ENCODE data around the gene RAMP2. TPM values are rescaled to one million over a fixed set of nuclear protein-coding genes. Genes with fewer than 3 reads are reported as not detected.
"Not testable (repeated sequence)": the region's sequence is repeated elsewhere in the genome, so short reads cannot be mapped to it uniquely, and the experiment has no call there.

RAMP2 gene
- total RNA-seq, 2 experiments from 2014 or later = not detected

- intact Hi-C loops (cut with DNase I, micrococcal nuclease) = loop anchor here in 1 of 2 experiments (5.0 kb wide), 1 partner anchor 424 kb away; the partner anchor contains the start of gene NBR1
- Mint-ChIP-seq H3K4me3 (no peak overlapping the region), H3K36me3 (ENCODE audit: low read depth) (peaks cover 2% of the 10 kb centered on the region), H3K27me3 (peaks cover 10% of the 10 kb centered on the region), H3K4me1 (peaks cover 16% of the 10 kb centered on the region), H3K27ac (no peak overlapping the region), H3K9me3 (ENCODE audit: low read depth) (peaks cover 2% of the 10 kb centered on the region)
- ChIA-PET POLR2A (no interaction called here), CTCF (interaction anchor here (0.6 to 1.7 kb wide), 4 partner anchors 11 to 200 kb away, joined by 3 to 5 read pairs (median 4); no protein-coding TSS in a partner anchor)
- no peak for DNase-seq
- ATAC-seq = no peak
Observed at GRCh38 chr17:42748202-42748907, 12.7 kb upstream of the RAMP2 start.

DNA sequence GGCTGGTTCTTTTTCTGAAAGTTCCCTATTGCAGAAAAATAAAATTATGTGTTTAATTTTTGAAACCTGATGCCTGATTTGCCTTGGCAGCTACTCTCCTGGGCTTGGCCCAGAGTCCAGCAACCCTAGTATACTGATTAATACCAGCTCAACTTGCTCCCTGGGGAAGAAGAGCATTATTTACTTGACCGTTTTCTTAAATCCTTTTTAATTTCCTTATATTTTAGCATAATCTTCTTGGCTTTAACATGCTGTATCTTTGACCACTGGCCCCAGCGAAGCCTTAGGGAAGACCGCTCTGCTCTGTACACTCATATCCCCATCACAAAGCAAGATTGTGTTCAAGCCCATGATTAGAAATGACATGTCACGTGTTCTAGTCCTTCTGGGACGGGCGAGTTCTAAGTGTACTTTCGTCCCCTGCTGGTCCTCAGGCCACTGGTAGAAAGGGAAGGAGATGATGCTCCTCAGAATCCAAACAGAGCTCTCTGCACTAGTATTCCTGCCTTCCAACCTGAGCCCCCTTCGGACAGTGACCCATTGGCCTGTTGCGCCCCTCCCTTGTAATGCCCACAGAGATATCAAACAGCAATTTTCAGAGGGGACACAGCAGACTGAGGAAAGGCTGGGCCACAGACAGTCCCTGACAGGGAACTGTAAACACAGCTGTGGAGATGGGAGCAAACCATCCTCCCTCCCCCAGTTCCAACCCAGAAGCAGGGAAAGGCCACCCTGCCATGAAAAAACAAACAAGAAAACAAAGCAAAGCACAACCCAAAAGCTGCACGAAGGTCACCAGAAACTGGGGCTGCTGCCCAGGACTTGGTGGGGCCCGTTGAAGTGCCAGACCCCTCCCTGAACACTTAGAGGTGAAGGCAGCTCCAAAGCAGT is 11.9 kb upstream of the RAMP2 start:
- H3K4me3 Mint-ChIP-seq = no peak overlapping the region
- ATAC-seq = no peak
- CTCF ChIA-PET = interaction anchor here (0.6 to 1.7 kb wide), 4 partner anchors 10 to 200 kb away, joined by 3 to 5 read pairs (median 4); no protein-coding TSS in a partner anchor
- peaks cover 2% of the 10 kb centered on the region for H3K36me3 Mint-ChIP-seq (ENCODE audit: low read depth)
- H3K27ac Mint-ChIP-seq = no peak overlapping the region
- H3K27me3 Mint-ChIP-seq = peaks cover 14% of the 10 kb centered on the region
- intact Hi-C loops (cut with DNase I, micrococcal nuclease) = loop anchor here in 1 of 2 experiments (5.0 kb wide), 1 partner anchor 423 kb away; the partner anchor contains the start of gene NBR1
- peaks cover 2% of the 10 kb centered on the region for H3K9me3 Mint-ChIP-seq (ENCODE audit: low read depth)
- POLR2A ChIA-PET = no interaction called here
- no peak for DNase-seq
- peaks cover 8% of the 10 kb centered on the region for H3K4me1 Mint-ChIP-seq

DNA sequence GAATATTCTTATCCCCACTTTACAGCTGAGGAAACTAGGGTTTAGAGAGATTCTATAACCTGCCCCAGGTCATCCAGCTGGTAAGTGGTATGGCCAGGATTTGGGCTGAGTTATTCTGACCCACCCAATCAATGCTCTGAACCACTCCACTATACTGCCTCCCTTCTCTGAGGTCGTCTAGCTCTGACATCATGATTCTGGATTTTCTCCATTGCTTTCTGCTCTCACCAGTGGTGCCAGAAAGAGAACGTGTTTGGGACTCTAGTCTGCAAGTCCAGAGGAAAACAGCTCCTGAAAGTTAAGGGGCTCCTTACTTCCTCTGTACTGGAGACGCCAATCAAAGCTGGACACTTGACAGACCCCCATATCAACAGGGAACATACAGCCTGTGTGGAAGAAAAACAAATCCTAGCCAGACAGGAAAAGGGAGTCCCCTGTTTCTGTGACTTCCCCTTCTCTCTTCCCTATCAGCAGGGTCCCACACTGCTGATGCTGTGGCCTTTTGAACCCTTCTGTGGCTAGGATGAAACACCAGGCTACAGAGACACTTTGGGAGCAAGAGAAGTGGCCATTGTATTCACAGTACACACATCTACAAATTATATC is 10.2 kb upstream of the RAMP2 start:
- ChIA-PET CTCF (interaction anchor here (0.6 to 1.4 kb wide), 5 partner anchors 13 to 173 kb away, joined by 3 to 5 read pairs (median 3); no protein-coding TSS in a partner anchor), POLR2A (no interaction called here)
- ATAC-seq (no peak), DNase-seq (no peak)
- no peak overlapping the region for H3K27ac Mint-ChIP-seq
- intact Hi-C loops (cut with DNase I, micrococcal nuclease) = no loop called here
- no peaks in the 10 kb centered on the region for H3K9me3 Mint-ChIP-seq (ENCODE audit: low read depth)
- peaks cover 20% of the 10 kb centered on the region for H3K27me3 Mint-ChIP-seq
- no peaks in the 10 kb centered on the region for H3K4me1 Mint-ChIP-seq
- no peak overlapping the region for H3K4me3 Mint-ChIP-seq
- no peaks in the 10 kb centered on the region for H3K36me3 Mint-ChIP-seq (ENCODE audit: low read depth)

DNA sequence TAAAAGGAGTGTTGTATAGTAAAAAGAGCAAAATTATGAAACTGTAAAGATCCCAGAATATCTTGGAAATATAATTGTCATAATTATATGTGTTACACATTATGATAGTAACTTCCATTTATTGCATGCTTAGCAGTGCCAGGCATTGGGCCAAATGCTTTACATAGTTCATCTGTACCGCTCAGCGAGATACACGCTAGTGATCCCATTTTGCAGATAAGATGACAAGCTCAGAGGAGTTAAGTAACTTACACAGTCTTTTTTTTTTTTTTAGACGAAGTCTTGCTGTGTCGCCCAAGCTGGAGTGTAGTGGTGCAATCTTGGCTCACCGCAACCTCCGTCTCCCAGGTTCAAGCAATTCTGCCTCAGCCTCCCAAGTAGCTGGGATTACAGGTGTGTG is 9.4 kb upstream of the RAMP2 start:
- POLR2A ChIA-PET = no interaction called here
- no peaks in the 10 kb centered on the region for H3K9me3 Mint-ChIP-seq (ENCODE audit: low read depth)
- H3K27me3 Mint-ChIP-seq = peaks cover 23% of the 10 kb centered on the region
- DNase-seq (no peak), ATAC-seq (no peak)
- intact Hi-C loops (cut with DNase I, micrococcal nuclease) = no loop called here
- H3K4me3 Mint-ChIP-seq = no peak overlapping the region
- CTCF ChIA-PET = interaction anchor here (0.6 kb wide), 1 partner anchor 63 kb away, joined by 3 read pairs; no protein-coding TSS in a partner anchor
- no peaks in the 10 kb centered on the region for H3K4me1 Mint-ChIP-seq
- H3K27ac Mint-ChIP-seq = no peak overlapping the region
- no peaks in the 10 kb centered on the region for H3K36me3 Mint-ChIP-seq (ENCODE audit: low read depth)

DNA sequence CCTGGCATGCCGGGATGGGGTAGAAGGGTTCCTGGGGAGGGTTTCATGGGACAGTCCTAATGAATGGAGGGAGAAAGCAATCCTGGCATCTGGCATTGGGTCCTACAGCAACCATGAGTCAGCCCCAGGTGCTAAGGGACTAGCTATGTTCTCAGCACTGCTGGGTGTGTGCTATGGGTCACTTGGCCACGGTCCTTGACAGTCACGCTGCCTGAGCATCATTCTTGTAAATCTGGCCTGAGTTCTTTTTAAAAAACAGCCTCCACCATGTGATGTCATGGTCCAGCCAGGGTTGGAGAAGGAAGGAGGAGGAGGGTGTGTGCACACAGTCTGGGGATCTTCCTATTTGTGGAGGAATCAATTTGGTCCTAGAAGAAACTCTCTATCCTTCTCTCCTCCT is 6.2 kb upstream of the RAMP2 start:
- Mint-ChIP-seq H3K4me3 (no peak overlapping the region), H3K27me3 (peaks cover 27% of the 10 kb centered on the region), H3K27ac (no peak overlapping the region), H3K36me3 (ENCODE audit: low read depth) (no peaks in the 10 kb centered on the region), H3K4me1 (peaks cover 2% of the 10 kb centered on the region), H3K9me3 (ENCODE audit: low read depth) (no peaks in the 10 kb centered on the region)
- POLR2A ChIA-PET = no interaction called here
- DNase-seq = no peak
- intact Hi-C loops (cut with DNase I, micrococcal nuclease) = no loop called here
- no peak for ATAC-seq
- CTCF ChIA-PET = interaction anchor here (0.7 to 1.8 kb wide), 3 partner anchors 9 to 818 kb away, joined by 3 to 6 read pairs (median 4); no protein-coding TSS in a partner anchor

GRCh38 chr17:42759982-42760651 is 910 bp upstream of the RAMP2 start:
- Mint-ChIP-seq H3K4me3 (no peak overlapping the region), H3K4me1 (peaks cover 11% of the 10 kb centered on the region), H3K27ac (no peak overlapping the region), H3K36me3 (ENCODE audit: low read depth) (no peaks in the 10 kb centered on the region), H3K27me3 (peaks cover 47% of the 10 kb centered on the region), H3K9me3 (ENCODE audit: low read depth) (no peaks in the 10 kb centered on the region)
- CTCF ChIA-PET = interaction anchor here (0.6 to 3.6 kb wide), 12 partner anchors 11 to 411 kb away, joined by 3 to 18 read pairs (median 3); partner anchors contain the start of genes BECN1 and PLEKHH3
- peak; percentile 64 for ATAC-seq
- intact Hi-C loops (cut with DNase I, micrococcal nuclease) = loop anchor here in 1 of 2 experiments (1.0 kb wide), 1 partner anchor 12 kb away; no protein-coding TSS in a partner anchor
- DNase-seq = no peak
- POLR2A ChIA-PET = interaction anchor here (1.2 to 1.5 kb wide), 2 partner anchors 13 to 182 kb away, joined by 5 to 10 read pairs; partner anchors contain the start of gene VPS25

DNA sequence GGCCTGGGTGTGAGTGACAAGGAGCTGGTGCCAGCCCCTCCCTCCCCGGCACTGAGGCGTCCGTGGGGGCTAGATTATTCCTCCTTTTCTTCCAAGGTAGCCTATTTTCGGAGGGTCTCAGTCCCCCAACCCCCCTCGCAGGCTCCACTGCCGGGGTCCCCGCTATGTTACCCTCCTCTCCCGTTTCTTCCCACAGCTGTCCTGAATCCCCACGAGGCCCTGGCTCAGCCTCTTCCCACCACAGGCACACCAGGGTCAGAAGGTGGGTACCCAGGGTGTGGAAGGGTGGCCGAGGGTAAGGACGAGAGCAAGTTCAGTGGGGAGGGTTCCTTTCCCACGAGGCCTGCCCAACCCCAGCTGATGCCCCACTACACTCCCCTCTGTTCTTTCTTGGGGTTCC is 611 bp downstream of the RAMP2 start:
- Mint-ChIP-seq H3K9me3 (ENCODE audit: low read depth) (no peaks in the 10 kb centered on the region), H3K36me3 (ENCODE audit: low read depth) (no peaks in the 10 kb centered on the region), H3K4me3 (no peak overlapping the region), H3K27me3 (peaks cover 43% of the 10 kb centered on the region), H3K4me1 (peaks cover 11% of the 10 kb centered on the region), H3K27ac (no peak overlapping the region)
- intact Hi-C loops (cut with DNase I, micrococcal nuclease) = loop anchor here in 1 of 2 experiments (2.0 kb wide), 1 partner anchor 17 kb away; the partner anchor contains the start of gene EZH1
- DNase-seq (no peak), ATAC-seq (no peak)
- CTCF ChIA-PET = interaction anchor here (0.7 to 1.6 kb wide), 4 partner anchors 34 to 185 kb away, joined by 3 to 9 read pairs (median 3); partner anchors contain the start of gene PSMC3IP
- POLR2A ChIA-PET = no interaction called here

- ChIA-PET CTCF (no interaction called here), POLR2A (interaction anchor here (0.6 kb wide), 1 partner anchor 162 kb away, joined by 3 read pairs; no protein-coding TSS in a partner anchor)
- ATAC-seq (no peak), DNase-seq (no peak)
- H3K36me3 Mint-ChIP-seq (ENCODE audit: low read depth) = no peaks in the 10 kb centered on the region
- H3K9me3 Mint-ChIP-seq (ENCODE audit: low read depth) = no peaks in the 10 kb centered on the region
- peaks cover 34% of the 10 kb centered on the region for H3K27me3 Mint-ChIP-seq
- H3K4me1 Mint-ChIP-seq = peaks cover 2% of the 10 kb centered on the region
- no peak overlapping the region for H3K27ac Mint-ChIP-seq
- H3K4me3 Mint-ChIP-seq = no peak overlapping the region
- intact Hi-C loops (cut with DNase I, micrococcal nuclease) = no loop called here
Observed at GRCh38 chr17:42766124-42766523, 5.1 kb downstream of the RAMP2 start.

GRCh38 chr17:42767512-42767911 is 6.5 kb downstream of the RAMP2 start:
- H3K36me3 Mint-ChIP-seq (ENCODE audit: low read depth) = no peaks in the 10 kb centered on the region
- ChIA-PET CTCF (no interaction called here), POLR2A (no interaction called here)
- no peak overlapping the region for H3K27ac Mint-ChIP-seq
- intact Hi-C loops (cut with DNase I, micrococcal nuclease) = no loop called here
- H3K4me3 Mint-ChIP-seq = no peak overlapping the region
- no peaks in the 10 kb centered on the region for H3K9me3 Mint-ChIP-seq (ENCODE audit: low read depth)
- ATAC-seq (no peak), DNase-seq (no peak)
- H3K27me3 Mint-ChIP-seq = peaks cover 24% of the 10 kb centered on the region
- peaks cover 7% of the 10 kb centered on the region for H3K4me1 Mint-ChIP-seq

- H3K36me3 Mint-ChIP-seq (ENCODE audit: low read depth); H3K27ac Mint-ChIP-seq; intact Hi-C loops (cut with DNase I, micrococcal nuclease); H3K9me3 Mint-ChIP-seq (ENCODE audit: low read depth); ATAC-seq; H3K4me3 Mint-ChIP-seq; CTCF ChIA-PET; POLR2A ChIA-PET; DNase-seq: not testable (repeated sequence)
- H3K27me3 Mint-ChIP-seq = peaks cover 20% of the 10 kb centered on the region
- peaks cover 10% of the 10 kb centered on the region for H3K4me1 Mint-ChIP-seq
Observed at GRCh38 chr17:42768006-42768405, 7.0 kb downstream of the RAMP2 start.
